HL-60 (cell line): ENCODE data around the gene RBBP8.

Experiments used
- DNase-seq, 2 experiments: peaks; one replicate each; pipeline ENCODE4 v3.0.0-alpha.2; 2010 to 2020; ENCODE audit warnings: low read depth in 1 of 2, low spot score in 1 of 2
- H3K27ac ChIP-seq: fragments of 250-450 bp; sonication (Bioruptor Pico); replicated peaks from 2 replicates; pipeline ENCODE4 v1.5.1; 2020; ENCODE audit warnings: mild to moderate bottlenecking, moderate library complexity
- H3K27me3 ChIP-seq: fragments of 250-450 bp; sonication (Bioruptor Pico); 2 replicates; pipeline ENCODE4 v1.5.1; 2021; ENCODE audit warnings: mild to moderate bottlenecking, moderate library complexity; ENCODE audit not compliant: insufficient read depth, poor library complexity, severe bottlenecking
- H3K4me3 ChIP-seq: replicated peaks from 2 replicates; pipeline ENCODE4 v1.5.1; 2011; ENCODE audit warnings: mild to moderate bottlenecking, control low read depth, low read length; ENCODE audit not compliant: insufficient read depth
- CTCF ChIP-seq: IDR thresholded peaks from one replicate; pipeline ENCODE4 v1.5.1; 2011; ENCODE audit warnings: low read length, control low read depth, inconsistent platforms; ENCODE audit not compliant: insufficient read depth
- GABPA ChIP-seq: IDR thresholded peaks from 2 replicates; pipeline ENCODE4 v1.6.1; 2012; ENCODE audit warnings: low read depth
- POLR2AphosphoS5 ChIP-seq: IDR thresholded peaks from 2 replicates; pipeline ENCODE4 v1.6.1; 2012; ENCODE audit warnings: low read depth
- REST ChIP-seq: IDR thresholded peaks from 2 replicates; pipeline ENCODE4 v1.6.1; 2012; ENCODE audit warnings: low read depth; ENCODE audit not compliant: insufficient replicate concordance
- SPI1 ChIP-seq: IDR thresholded peaks from 2 replicates; pipeline ENCODE4 v1.6.1; 2012; ENCODE audit warnings: low read depth, mild to moderate bottlenecking, borderline replicate concordance

RBBP8 gene

GRCh38 chr18:22962004-22962403, 28.9 kb downstream of the RBBP8 start:
- TF ChIP-seq REST (no peak), SPI1 (no peak), CTCF (no peak), GABPA (no peak), POLR2AphosphoS5 (no peak)
- H3K4me3 ChIP-seq: no peak overlapping the region
- no peak for DNase-seq
- no peak overlapping the region for H3K27ac ChIP-seq
- H3K27me3 ChIP-seq: no peaks in the 10 kb centered on the region

DNA sequence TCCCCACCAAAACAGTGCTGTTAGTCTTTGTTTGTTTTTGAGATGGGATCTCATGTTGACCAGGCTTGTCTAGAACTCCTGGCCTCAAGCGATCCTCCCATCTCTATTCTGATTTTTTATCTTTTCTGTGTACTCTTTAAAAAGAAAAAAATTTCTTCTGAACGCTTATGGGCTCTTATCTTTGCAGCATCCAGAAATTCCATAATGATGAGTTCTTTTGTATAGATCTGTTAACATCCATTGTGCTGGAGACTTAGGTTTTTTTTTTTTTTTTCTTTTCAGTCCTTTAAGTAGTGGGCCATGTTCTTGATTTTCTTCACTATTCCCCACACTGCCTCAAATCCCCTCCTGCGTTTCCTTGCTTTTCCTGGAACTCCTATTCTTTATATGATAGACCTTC, 31.0 kb downstream of the RBBP8 start:
- no peak overlapping the region for H3K27ac ChIP-seq
- TF ChIP-seq GABPA (no peak), CTCF (no peak), SPI1 (no peak), REST (no peak), POLR2AphosphoS5 (no peak)
- no peaks in the 10 kb centered on the region for H3K27me3 ChIP-seq
- H3K4me3 ChIP-seq: no peak overlapping the region
- no peak for DNase-seq

- Histone ChIP-seq H3K4me3 (no peak overlapping the region), H3K27ac (no peak overlapping the region), H3K27me3 (no peaks in the 10 kb centered on the region)
- DNase-seq: no peak
- TF ChIP-seq GABPA (no peak), REST (no peak), SPI1 (no peak), POLR2AphosphoS5 (no peak)
Observed at GRCh38 chr18:22964722-22965121, 31.6 kb downstream of the RBBP8 start.

- no peak for TF ChIP-seq POLR2AphosphoS5
- no peak for TF ChIP-seq GABPA
- no peak for TF ChIP-seq CTCF
- TF ChIP-seq SPI1: no peak
- TF ChIP-seq REST: no peak
- Histone ChIP-seq H3K27ac (no peak overlapping the region), H3K4me3 (no peak overlapping the region), H3K27me3 (no peaks in the 10 kb centered on the region)
- DNase-seq: no peak
Observed at GRCh38 chr18:22971038-22971437, 37.9 kb downstream of the RBBP8 start.
